ENCODE measurements around the gene PSMB10.

The PSMB10 gene

DNA sequence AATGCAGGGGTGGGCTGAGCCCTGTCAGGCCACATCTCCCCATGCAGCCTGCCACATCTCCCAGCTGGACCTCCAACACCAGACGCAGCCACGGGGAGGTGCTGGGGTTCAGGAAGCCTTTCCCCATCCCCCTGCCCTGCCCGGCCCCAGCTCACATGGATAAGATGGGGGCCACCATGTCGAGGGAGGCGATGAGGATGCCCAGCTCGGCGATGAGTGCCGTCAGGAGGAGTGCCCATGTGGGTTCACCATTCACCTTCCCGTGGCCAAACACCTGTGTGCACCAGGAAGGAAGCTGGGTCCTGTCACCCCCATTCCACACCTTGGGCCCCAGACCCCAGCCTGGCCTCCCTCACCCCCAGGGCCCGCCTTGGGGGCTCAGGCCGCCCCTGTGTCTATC, 13.0 kb upstream of the PSMB10 start:
- H3K27me3 Mint-ChIP-seq (ENCODE audit: low read depth): no peaks in the 10 kb centered on the region
- H3K9me3 Mint-ChIP-seq: no peaks in the 10 kb centered on the region
- H3K4me3 Mint-ChIP-seq: no peak overlapping the region
- TF ChIP-seq, protein P1, sequence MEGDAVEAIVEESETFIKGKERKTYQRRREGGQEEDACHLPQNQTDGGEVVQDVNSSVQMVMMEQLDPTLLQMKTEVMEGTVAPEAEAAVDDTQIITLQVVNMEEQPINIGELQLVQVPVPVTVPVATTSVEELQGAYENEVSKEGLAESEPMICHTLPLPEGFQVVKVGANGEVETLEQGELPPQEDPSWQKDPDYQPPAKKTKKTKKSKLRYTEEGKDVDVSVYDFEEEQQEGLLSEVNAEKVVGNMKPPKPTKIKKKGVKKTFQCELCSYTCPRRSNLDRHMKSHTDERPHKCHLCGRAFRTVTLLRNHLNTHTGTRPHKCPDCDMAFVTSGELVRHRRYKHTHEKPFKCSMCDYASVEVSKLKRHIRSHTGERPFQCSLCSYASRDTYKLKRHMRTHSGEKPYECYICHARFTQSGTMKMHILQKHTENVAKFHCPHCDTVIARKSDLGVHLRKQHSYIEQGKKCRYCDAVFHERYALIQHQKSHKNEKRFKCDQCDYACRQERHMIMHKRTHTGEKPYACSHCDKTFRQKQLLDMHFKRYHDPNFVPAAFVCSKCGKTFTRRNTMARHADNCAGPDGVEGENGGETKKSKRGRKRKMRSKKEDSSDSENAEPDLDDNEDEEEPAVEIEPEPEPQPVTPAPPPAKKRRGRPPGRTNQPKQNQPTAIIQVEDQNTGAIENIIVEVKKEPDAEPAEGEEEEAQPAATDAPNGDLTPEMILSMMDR (IDR thresholded peaks at IDR 0.05; ENCODE audit: unreplicated experiment in 3 of 3): no peak
- peaks cover 15% of the 10 kb centered on the region for H3K36me3 Mint-ChIP-seq (ENCODE audit: low read depth)
- no peaks in the 10 kb centered on the region for H3K4me1 Mint-ChIP-seq
- no peak overlapping the region for H3K27ac Mint-ChIP-seq

DNA sequence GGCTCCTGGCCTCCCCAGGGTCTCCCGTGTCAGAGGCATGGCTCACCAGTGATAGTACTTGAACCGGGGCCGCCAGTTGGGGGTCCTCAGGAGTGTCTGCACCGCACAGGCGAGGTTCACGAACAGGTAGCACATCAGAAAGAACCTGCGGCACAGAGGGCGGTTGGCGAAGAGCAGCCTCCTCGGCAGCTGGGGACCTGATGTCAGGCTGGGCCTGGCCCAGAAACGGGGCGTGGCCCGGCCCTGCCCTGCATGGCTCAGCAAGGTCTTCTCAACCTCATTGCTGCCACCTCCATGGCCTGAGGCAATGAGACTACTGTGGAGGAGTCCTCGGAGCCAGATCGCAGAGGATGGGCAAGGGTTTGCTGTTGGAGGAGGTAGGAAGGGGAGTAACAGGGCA, 11.4 kb upstream of the PSMB10 start:
- H3K4me3 Mint-ChIP-seq: no peak overlapping the region
- peaks cover 10% of the 10 kb centered on the region for H3K36me3 Mint-ChIP-seq (ENCODE audit: low read depth)
- no peaks in the 10 kb centered on the region for H3K27me3 Mint-ChIP-seq (ENCODE audit: low read depth)
- TF ChIP-seq, protein P1 (IDR thresholded peaks at IDR 0.05; ENCODE audit: unreplicated experiment in 3 of 3): no peak
- no peaks in the 10 kb centered on the region for H3K4me1 Mint-ChIP-seq
- H3K9me3 Mint-ChIP-seq: no peaks in the 10 kb centered on the region
- no peak overlapping the region for H3K27ac Mint-ChIP-seq

DNA sequence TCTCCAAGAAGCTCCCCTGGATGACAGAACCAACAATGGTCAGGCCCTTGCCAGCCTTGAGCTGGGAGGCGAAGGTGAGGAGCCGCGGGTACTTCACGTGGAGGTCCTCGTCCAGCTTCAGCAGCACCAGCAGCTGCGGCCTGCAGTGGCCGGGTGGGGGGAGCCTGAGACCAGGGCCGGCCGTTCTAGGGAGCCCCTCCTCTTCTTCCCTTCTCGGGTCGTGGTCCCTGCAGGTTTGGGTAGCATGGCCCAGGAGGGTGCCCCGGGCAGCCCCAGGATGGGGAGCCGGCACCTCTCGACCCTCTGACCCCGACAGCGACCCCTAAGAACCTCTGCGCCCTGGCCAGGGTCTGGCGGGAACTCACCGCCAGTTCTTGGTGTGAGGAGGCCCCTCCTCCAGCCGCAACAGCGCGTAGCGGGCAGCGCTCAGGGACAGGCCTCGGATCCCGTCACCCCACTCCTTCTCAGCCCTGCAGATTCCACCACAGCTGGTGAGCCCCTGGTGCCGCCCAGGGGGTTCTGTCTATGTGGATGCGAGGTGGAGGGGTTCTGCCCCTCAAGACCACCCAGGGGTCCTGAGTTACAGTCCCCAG, 10.4 kb upstream of the PSMB10 start:
- Mint-ChIP-seq H3K4me3 (no peak overlapping the region), H3K36me3 (ENCODE audit: low read depth) (peaks cover 10% of the 10 kb centered on the region), H3K9me3 (no peaks in the 10 kb centered on the region), H3K4me1 (no peaks in the 10 kb centered on the region), H3K27me3 (ENCODE audit: low read depth) (no peaks in the 10 kb centered on the region), H3K27ac (no peak overlapping the region)
- TF ChIP-seq, protein P1 (IDR thresholded peaks at IDR 0.05; ENCODE audit: unreplicated experiment in 3 of 3): no peak

DNA sequence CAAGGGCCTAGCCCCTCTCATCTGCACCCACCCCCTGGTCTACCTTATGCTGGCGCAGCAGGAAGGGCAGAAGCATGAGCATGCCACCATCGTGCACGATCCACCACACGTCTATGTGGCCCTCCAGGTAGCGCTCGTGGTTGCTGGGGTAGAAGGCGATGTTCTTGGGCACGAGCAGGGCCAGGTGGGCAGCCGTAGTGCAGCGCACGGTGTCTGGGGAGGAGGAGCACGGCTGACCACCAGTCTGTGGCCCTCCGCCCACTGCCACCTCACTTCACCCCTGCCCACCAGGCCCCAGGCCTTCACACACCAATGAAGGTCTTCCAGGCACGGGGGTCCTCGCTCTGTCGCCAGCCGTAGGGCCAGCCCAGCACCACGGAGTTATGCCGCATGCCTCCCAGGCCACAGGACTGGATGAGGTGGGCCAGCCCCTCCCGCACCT, 9.5 kb upstream of the PSMB10 start:
- H3K4me1 Mint-ChIP-seq: no peaks in the 10 kb centered on the region
- H3K9me3 Mint-ChIP-seq: no peaks in the 10 kb centered on the region
- H3K4me3 Mint-ChIP-seq: no peak overlapping the region
- no peak overlapping the region for H3K27ac Mint-ChIP-seq
- peaks cover 10% of the 10 kb centered on the region for H3K36me3 Mint-ChIP-seq (ENCODE audit: low read depth)
- no peaks in the 10 kb centered on the region for H3K27me3 Mint-ChIP-seq (ENCODE audit: low read depth)
- TF ChIP-seq, protein P1 (IDR thresholded peaks at IDR 0.05; ENCODE audit: unreplicated experiment in 3 of 3): no peak

DNA sequence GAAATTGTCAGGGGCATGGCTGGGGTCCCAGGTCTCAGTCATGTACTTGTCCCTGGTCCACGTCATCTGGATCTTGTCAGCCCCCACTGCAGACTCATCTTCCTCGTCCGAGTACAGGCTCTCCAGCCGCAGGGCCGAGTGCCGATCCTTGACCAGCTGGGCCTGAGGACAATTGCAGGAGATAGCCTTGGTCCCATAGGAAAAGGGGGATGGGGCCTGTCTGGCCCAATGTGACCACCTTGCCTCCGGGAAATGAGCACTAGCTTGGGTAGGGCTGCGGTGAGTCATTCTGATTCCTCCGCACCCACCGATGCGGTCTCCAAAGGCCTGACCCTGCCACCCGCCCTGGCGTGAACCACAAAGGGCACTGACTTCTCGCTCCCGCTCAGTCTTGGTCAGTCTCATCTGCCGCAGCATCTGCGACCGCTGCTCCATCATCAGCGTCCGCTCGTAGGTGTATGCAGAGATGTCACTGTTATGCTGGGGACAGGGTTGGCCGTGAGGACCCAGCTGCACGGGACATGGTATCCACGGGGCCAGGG, 8.8 kb upstream of the PSMB10 start:
- H3K9me3 Mint-ChIP-seq: no peaks in the 10 kb centered on the region
- no peaks in the 10 kb centered on the region for H3K27me3 Mint-ChIP-seq (ENCODE audit: low read depth)
- H3K4me3 Mint-ChIP-seq: no peak overlapping the region
- no peaks in the 10 kb centered on the region for H3K4me1 Mint-ChIP-seq
- no peak overlapping the region for H3K27ac Mint-ChIP-seq
- peaks cover 10% of the 10 kb centered on the region for H3K36me3 Mint-ChIP-seq (ENCODE audit: low read depth)
- TF ChIP-seq, protein P1 (IDR thresholded peaks at IDR 0.05; ENCODE audit: unreplicated experiment in 3 of 3): no peak

All from nephron (organoid).